Measurements from ENCODE around the gene PPARA. TPM values are rescaled to one million over a fixed set of nuclear protein-coding genes. Genes with fewer than 3 reads are reported as not detected.

Gene PPARA
- total RNA-seq, 1 experiment from 2014 or later: 9.6 TPM

DNA sequence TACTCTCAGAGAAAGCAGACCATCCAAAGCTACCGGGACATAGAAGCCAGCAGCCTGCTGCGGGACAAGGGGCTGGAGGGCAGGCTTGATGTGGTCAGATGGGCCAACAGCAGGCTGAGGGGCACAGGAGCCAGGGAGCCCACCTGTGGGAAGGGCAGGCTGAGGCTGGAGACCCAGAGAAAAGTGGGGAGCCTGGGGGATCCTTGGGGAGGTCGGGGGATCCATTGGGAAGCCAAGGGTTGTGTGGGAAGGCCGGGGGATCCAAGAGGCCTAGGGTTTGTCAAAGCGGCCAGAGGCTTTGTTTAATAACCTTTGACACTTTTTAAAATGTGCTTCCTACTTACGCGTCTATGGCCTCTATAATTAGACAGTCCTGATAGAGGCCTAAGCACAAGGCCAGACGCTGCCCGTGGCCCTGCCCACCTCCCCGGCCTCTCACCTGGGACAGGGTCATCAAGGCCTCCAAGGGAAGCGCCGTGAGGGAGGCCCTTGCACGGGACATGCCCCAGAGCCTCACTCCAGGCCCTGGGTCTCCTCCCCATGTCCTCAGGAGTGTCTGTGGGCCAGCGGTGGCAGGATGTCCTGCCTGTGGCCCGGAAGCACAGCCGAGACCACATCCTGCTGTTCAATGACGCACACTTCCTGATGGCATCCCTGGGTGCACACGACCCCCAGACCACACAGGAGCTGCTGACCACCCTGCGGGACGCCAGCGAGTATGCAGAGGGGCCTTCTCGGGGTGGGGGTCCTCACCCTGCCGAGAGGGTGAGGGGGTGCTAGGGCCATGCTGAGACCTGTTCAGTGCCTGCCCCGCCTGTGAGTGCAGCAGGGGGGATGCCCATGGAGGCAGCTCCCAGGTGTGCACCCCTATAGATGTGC is 137.8 kb downstream of the PPARA start:
- no peak for DNase-seq (ENCODE audit: low read depth)
- in situ Hi-C loops (cut with HindIII; ENCODE audit: low pct_unique_long_range_greater_than_20kb, low sequenced_read_pairs): loop anchor here (25.0 kb wide), 1 partner anchor 276 kb away; no protein-coding TSS in a partner anchor

DNA sequence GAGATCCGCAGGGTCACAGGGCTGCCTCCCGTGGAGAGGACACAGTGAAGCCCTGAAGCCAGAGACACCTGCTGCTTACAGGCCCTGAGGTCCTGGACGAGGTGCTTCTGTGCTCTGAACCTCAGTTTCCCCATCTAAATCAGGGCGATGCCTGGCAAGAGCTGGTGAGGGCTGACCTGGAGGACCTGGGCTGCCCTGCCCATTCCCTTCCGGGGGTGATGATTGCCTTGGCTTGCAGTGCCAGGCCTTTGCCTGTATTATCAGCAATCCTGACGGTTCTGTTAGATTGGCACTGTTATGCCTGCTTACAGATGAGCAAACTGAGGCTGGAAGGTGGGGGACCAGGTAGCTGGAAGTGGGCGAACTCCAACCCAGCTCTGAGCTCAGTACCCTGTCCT is 138.5 kb downstream of the PPARA start:
- in situ Hi-C loops (cut with HindIII; ENCODE audit: low pct_unique_long_range_greater_than_20kb, low sequenced_read_pairs): loop anchor here (25.0 kb wide), 1 partner anchor 277 kb away; no protein-coding TSS in a partner anchor
- DNase-seq (ENCODE audit: low read depth): no peak

- in situ Hi-C loops (cut with HindIII; ENCODE audit: low pct_unique_long_range_greater_than_20kb, low sequenced_read_pairs): loop anchor here (25.0 kb wide), 1 partner anchor 277 kb away; no protein-coding TSS in a partner anchor
- no peak for DNase-seq (ENCODE audit: low read depth)
Observed at GRCh38 chr22:46289244-46289891, 139.0 kb downstream of the PPARA start.

GRCh38 chr22:46290121-46290842 is 140.0 kb downstream of the PPARA start:
- in situ Hi-C loops (cut with HindIII; ENCODE audit: low pct_unique_long_range_greater_than_20kb, low sequenced_read_pairs): loop anchor here (25.0 kb wide), 1 partner anchor 278 kb away; no protein-coding TSS in a partner anchor
- DNase-seq (ENCODE audit: low read depth): no peak

GRCh38 chr22:46290843-46291785 is 140.8 kb downstream of the PPARA start:
- no peak for DNase-seq (ENCODE audit: low read depth)
- in situ Hi-C loops (cut with HindIII; ENCODE audit: low pct_unique_long_range_greater_than_20kb, low sequenced_read_pairs): loop anchor here (25.0 kb wide), 1 partner anchor 279 kb away; no protein-coding TSS in a partner anchor

DNA sequence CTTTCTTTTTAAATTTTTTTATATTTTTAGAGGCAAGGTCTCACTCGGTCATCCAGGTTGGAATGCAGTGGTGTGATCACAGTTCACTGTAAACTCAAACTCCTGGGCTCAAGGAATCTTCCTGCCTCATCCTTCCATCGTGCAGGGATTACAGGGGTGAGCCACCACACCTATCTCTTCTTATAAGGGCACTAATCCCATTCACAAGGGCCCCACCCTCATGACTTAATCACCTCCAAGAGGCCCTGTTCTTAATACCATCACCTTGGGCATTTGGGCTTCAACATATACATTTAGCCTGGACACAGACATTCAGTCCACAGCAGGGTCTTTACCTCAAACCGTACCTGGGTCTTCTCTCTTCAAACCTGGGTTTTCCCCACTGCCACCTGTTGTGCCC is 141.8 kb downstream of the PPARA start:
- DNase-seq (ENCODE audit: low read depth): no peak
- in situ Hi-C loops (cut with HindIII; ENCODE audit: low pct_unique_long_range_greater_than_20kb, low sequenced_read_pairs): loop anchor here (25.0 kb wide), 1 partner anchor 280 kb away; no protein-coding TSS in a partner anchor

DNA sequence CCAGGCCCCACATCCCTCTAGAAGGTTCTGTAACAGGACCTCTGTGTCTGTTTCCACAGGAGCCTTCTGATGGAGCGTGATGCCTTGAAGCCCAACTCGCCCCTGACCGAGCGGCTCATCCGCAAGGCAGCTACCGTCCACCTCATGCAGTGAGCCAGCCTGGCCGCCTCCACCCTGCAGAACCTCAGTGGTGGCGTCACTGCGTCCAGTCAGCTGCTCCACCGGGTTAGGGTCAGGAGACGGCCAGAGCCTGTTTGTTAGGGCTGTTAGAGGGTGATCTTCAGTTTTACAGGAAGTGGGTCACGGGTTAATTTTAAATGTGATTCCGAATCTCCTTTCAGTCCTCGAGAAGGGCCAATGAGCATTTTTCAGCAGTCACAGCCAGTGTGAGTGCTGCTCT is 142.4 kb downstream of the PPARA start:
- in situ Hi-C loops (cut with HindIII; ENCODE audit: low pct_unique_long_range_greater_than_20kb, low sequenced_read_pairs): loop anchor here (25.0 kb wide), 1 partner anchor 280 kb away; no protein-coding TSS in a partner anchor
- DNase-seq (ENCODE audit: low read depth): no peak

Other genes starting within 250 kb of the PPARA start
- 89.1 and 95.0 TPM in 2 replicates for gene WNT7B, start 173.4 kb upstream of the PPARA start, total RNA-seq (2014; rRNA removed; shearing (Covaris generic); ENCODE audit: low replicate concordance)
- gene CDPF1, start 99.8 kb downstream of the PPARA start, total RNA-seq (2014; rRNA removed; shearing (Covaris generic); ENCODE audit: low replicate concordance): 31.3 and 64.4 TPM in 2 replicates
- not detected in 2 replicates for gene PKDREJ, start 112.8 kb downstream of the PPARA start, total RNA-seq (2014; rRNA removed; shearing (Covaris generic); ENCODE audit: low replicate concordance)
- 26.0 and 46.5 TPM in 2 replicates for gene TTC38, start 117.5 kb downstream of the PPARA start, total RNA-seq (2014; rRNA removed; shearing (Covaris generic); ENCODE audit: low replicate concordance)
- 27.6 and 29.8 TPM in 2 replicates for gene GTSE1, start 146.3 kb downstream of the PPARA start, total RNA-seq (2014; rRNA removed; shearing (Covaris generic); ENCODE audit: low replicate concordance)
- gene TRMU, start 185.2 kb downstream of the PPARA start, total RNA-seq (2014; rRNA removed; shearing (Covaris generic); ENCODE audit: low replicate concordance): 63.2 and 65.1 TPM in 2 replicates

Measured in Caki2 (cell line).